ENCODE data around the gene CACNA2D1.
"Not testable (repeated sequence)": the region's sequence is repeated elsewhere in the genome, so short reads cannot be mapped to it uniquely, and the experiment has no call there.

CACNA2D1 gene

DNA sequence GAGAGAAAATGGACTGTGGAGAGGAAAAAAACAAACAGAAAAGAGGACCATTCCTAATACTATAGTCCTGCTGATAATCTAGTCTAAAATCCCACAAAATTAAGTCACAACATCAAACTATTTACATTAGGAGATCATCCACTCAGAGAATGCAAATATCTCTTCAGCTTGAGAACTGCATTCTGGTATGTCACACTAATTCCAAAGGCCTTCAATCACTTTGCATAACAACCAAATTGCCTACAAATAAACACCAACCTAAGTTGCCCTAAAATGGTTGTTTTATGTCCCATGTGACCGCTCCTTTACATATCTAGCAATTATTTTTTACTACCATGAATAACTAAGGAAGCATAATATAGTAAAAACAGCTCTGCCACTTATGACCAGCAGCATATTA lies 264.3 kb downstream of the CACNA2D1 start:
- in situ Hi-C loops (cut with HindIII; ENCODE audit: low sequenced_read_pairs): no loop called here

DNA sequence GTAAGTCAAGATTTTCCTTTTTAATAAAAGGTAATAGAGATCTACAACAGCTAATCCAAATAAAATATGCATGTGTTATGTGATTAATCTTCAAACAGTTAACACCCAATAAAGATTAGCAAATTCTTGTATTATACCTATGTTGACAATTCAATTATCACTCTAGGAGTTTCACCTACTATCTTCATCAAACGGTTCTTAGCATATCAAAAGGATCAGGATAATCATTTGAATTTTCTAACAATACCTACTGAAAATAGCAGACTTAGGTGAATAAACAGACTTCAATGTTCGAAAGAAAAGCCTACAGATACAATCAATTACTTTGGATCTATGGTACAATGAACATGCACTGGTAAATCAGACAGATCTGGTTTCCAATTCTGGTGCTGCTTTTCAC lies 268.3 kb downstream of the CACNA2D1 start:
- in situ Hi-C loops (cut with HindIII; ENCODE audit: low sequenced_read_pairs): no loop called here

DNA sequence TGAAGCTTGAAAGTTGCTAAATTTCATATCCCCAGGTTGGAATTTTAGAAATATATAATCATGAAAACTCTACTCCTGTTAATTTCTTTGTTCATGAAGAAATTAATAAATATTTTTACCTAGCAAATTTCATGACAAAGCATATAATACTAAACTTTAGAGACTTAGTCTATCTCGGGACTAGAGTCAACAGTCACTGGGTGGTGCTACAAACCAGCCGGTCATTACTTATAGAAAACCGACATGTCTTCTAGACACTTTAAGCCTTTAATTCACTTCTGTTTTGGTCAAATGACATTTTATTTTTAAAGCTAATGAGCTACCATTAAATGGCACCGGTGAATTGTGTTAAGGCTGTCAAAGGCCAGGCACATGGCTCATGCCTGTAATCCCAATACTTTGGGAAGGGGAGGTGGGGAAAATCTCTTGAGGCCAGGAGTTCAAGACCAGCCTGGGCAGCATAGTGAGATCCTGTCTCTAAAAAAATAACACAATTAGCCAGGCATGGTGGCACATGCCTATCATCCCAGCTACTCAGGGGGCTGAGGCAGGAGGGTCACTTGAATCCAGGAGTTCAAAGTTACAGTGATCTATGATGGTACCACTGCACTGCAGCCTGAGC lies 270.1 kb downstream of the CACNA2D1 start:
- in situ Hi-C loops (cut with HindIII; ENCODE audit: low sequenced_read_pairs): no loop called here

DNA sequence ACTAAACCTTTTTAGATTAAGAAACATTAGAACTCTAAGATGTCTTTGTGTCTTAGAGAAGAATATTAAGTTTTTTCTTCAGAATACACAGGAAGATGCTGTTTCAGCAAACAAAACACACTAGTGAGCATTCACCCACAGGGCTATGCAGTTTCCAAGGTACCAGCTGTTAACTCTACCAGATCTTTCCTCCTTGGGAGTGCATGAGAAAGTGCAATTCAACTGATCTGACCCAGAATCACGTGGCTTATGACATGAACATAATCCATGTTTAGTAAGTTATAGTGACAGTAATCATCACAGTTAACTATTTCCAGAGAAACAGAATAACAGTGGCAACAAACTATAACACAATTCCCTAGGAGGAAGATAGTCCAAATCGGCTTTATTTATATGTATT lies 270.7 kb downstream of the CACNA2D1 start:
- in situ Hi-C loops (cut with HindIII; ENCODE audit: low sequenced_read_pairs): no loop called here

DNA sequence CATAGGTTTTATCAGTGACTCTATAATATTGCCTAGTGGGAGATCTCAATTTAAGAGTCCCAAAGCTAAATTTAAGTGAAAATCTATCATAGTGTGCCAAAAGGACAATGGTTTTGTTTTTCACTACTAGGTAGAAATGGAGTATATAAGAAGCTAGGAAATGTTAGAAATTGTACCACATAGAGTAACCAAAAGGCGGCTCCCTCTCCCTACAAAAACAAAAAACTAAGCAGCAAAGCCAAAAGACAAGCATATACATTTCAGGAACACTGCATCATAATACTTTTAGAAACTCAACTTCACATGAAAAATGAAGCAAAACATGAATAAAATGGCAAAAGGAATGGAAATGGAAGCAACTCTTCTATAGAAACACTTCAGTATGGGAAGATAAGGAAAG lies 271.6 kb downstream of the CACNA2D1 start:
- in situ Hi-C loops (cut with HindIII; ENCODE audit: low sequenced_read_pairs): no loop called here

DNA sequence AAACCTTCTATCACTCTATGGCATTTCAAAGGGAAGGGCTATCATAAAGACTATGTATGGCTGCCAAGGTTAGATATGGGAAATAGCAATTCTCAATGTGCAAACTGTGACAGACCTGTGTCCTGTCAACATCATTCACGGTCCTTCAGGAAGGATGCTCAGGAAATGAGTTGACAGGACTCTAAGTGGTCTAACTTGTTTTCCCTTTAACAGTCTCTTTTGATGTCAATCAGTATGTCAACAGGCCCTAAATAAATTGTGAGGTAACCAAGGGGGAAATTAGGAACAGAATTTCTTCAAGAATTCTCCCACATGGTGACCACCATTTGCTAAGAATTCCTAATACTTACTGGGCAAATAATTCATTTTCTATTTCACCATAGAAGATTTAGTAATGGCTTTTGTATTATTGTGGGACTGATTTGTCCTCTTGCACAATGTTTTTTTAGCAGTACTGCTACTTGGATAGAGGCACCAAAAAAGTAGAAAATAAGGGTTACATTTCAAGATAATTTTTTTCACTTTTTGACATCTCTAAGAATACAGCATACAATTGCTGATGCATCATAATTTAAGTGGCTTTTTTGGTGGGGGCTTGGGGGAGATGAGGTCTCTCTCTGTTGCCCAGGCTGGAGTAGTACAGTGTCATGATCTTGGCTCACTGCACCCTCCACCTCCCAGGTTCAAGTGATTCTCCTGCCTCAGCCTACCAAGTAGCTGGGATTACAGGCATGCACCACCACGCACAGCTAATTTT lies 275.8 kb downstream of the CACNA2D1 start:
- in situ Hi-C loops (cut with HindIII; ENCODE audit: low sequenced_read_pairs): no loop called here

DNA sequence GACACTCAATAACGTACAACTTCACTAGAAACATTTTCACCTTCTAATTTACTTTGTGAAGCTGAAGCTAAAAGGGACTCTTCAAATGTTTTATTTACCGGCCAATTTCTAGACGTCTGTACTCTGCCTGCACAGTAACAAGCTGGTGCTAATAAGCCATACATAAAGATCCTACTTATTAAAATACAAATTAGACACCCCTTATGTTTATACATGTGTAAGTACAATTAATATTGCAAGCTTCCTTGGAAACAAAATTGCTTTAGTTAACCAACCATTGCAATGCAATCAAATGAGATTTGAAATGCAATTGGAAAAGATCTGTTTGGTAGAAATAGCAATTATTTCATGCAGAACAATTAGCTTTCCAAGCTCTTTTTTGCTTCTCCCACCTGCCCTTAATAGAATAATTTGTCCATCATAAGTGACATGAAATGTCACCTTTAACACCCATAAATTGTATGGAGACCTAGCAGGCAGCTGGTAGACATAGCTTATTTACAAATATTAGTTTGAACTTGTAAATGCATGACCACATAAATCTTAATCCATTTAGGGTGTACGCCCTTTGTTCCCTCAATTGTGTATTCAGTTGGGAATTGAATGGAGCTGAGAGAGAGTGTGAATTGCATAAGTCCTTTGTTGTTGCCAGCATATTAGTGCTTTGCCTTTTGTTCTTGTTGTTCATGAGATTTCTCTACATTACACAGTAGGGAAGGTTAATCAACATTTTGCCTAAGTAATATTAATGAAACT lies 277.1 kb downstream of the CACNA2D1 start:
- in situ Hi-C loops (cut with HindIII; ENCODE audit: low sequenced_read_pairs): no loop called here

DNA sequence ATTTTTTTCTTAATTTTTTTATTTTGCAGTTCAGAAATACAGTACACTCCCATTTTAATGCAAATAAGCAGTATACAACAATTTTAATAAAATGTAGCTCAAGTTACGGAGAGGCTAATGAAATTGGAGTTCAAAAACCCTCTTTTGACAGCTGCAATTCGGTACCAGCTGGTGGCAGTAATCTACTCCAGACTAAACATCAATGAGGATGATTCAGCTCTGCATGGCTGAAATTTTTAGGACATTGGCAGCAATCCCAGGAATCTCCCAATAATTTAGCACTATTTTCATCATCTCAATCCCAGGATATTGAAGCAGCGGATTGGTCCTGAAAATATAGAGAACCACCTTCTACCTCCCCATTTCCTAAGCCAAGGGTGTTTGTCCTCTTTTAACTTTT lies 278.8 kb downstream of the CACNA2D1 start:
- in situ Hi-C loops (cut with HindIII; ENCODE audit: low sequenced_read_pairs): no loop called here

DNA sequence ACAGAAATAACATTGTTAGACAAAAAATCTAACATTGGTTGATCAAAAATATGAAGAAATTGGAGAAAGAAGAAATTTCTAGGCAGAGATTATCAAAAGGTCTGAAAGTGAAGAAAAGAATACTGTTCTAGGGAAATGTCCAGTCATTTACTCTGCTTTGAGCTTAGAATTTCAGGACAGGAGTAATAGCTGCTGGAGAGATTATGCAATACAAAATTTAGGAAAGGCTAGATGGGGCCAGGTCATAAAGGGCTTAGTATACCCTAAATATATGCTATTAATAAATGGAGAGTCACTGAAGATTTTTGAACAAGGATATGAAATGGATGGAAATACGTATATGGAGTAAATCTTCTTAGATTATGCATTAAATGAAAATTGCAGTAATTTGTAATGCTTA lies 279.2 kb downstream of the CACNA2D1 start:
- in situ Hi-C loops (cut with HindIII; ENCODE audit: low sequenced_read_pairs): no loop called here

DNA sequence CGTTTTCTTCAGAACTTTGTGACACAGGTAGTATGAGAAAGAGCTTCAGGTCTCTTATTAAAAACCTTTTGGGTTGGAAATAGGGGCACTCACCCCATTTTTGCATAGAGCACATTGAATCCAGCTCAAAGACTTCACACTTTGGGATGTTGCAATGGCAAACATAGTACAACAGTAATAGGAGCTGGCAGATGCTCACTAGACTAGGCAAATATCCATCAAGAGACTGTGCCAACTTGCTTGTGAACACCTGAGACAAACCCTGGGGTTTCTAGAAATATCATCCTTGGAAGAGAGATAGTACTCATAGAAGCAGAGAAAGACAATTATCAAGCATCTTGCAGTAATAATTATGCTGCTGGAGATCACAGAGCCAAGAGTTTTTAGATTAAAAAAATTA lies 280.0 kb downstream of the CACNA2D1 start:
- in situ Hi-C loops (cut with HindIII; ENCODE audit: low sequenced_read_pairs): no loop called here

DNA sequence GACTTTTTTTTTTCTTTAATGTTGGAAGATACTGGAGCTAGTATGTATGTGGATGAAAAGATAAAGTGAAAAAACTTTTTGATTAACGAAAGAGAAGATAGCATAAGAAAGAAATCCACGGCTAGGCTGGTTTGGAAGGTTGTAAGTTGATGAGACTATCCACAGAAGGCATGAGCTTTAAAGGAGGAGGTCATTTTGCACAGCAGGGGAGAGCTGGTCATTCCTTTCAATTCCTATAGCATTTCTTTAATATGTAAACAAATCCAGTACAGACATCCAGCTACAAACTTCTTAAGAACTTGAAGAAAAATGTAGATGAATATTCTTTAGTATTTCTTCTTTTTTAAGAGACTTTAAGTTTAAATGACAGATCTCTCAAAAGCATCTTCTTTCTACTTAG lies 281.3 kb downstream of the CACNA2D1 start:
- in situ Hi-C loops (cut with HindIII; ENCODE audit: low sequenced_read_pairs): no loop called here

DNA sequence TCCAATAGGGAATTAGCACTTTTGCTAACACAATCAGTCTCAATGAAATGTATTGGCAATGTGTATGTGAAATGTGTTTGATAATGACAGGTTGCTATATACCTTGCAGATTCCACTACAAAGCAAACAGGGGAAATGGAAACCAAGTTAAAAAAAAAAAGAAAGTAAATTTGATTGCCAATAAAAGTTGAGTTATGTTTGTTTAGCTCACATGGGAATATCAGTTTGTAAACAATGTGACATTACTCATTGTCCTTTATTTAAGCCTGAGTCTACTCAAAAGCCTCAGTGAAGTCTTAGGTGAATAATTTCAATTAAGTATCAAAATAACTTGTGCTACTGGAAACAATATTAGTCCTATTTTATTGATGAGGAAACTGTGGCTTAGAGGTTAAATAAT lies 285.2 kb downstream of the CACNA2D1 start:
- in situ Hi-C loops (cut with HindIII; ENCODE audit: low sequenced_read_pairs): no loop called here

DNA sequence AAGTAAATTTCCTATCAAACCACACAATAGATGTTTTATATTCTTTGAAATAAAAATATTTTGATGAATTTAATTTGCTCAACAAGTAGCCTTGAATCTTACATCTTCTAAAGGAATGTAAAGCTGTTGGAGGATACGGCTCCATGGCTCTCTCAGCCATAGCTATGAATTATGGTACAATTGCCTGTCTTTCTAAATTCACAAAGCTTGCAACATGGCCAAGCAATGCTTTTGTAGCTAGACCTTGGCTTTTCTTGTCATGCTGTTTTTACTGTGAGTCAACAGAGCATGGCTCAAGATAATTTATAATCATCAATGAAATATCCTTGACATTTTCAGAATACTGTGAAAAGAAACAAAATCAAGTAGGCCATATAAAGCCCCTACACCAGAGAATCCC lies 286.7 kb downstream of the CACNA2D1 start:
- in situ Hi-C loops (cut with HindIII; ENCODE audit: low sequenced_read_pairs): no loop called here

DNA sequence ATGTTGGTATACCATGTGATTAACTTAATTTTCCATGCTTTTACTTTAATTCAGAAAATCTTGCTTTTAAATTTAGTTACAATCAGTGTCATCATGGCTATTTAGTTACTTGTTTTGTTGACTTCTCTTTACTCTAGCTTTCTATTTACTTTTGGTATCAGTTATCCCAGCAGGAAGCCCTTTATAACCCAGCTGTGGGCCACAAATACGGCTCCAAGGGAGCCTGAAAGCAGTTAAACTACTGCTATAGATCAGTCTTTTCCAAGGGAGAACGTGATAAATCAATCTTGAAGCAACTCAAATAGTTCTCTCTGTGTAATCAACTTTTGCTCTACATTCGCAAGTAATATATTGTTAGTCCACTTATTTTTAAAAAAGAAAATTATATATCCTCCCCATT lies 287.4 kb downstream of the CACNA2D1 start:
- in situ Hi-C loops (cut with HindIII; ENCODE audit: low sequenced_read_pairs): no loop called here

DNA sequence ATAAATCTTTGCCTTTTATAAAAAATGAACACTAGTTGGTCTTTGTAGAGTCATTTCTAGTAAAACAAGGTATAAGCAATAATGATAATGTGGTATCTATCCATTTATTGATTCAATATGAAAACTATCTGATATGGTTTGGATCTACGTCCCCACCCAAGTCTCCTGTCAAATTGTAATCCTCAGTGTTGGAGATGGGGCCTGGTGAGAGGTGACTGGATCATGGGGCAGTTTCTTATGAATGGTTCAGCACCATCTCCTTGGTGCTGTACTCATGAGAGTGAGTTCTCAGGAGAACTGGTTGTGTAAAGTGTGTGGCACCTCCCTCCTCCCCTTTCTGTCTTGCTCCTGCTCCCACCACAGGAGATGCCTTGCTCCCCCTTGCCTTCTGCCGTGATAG lies 288.8 kb downstream of the CACNA2D1 start:
- in situ Hi-C loops (cut with HindIII; ENCODE audit: low sequenced_read_pairs): loop anchor here (5.0 kb wide), 1 partner anchor 37 kb away; no protein-coding TSS in a partner anchor

DNA sequence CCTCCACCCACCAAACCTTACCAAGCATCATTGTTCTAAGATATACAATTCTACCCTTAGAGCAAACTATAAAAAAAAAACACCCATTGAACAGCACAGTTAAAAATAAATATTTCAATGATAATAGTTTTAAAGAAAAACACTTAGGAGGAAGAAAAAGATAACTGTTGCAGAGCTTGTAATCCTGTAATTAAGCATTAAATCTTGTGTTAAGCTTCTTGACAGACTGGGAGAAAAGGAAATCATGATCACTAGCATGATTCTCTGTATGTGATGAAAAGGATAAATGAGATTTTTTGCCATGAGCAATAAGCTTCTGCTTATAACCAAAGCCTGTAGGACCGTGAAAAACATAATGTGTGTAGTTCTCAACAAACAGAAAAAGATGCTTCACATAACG lies 289.8 kb downstream of the CACNA2D1 start:
- in situ Hi-C loops (cut with HindIII; ENCODE audit: low sequenced_read_pairs): loop anchor here (5.0 kb wide), 1 partner anchor 36 kb away; no protein-coding TSS in a partner anchor

DNA sequence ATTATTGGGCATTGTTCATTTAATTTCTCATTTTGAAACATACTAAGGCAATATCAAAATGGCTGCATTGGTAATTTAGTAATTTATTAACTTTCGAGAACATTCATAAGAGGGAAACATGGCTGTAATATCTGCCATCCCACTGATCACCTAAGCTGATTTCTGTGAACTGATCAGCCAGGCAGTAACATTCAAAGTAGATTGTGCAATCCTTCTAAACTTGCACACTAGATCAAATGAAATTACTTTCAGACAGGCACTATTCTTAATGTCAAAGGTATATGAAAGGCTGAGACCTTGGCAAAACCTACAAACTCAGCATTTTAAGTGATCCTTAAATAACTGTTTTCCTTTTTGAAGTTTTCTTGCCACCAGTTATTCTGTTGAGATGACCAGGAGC lies 290.7 kb downstream of the CACNA2D1 start:
- in situ Hi-C loops (cut with HindIII; ENCODE audit: low sequenced_read_pairs): loop anchor here (5.0 kb wide), 1 partner anchor 36 kb away; no protein-coding TSS in a partner anchor

DNA sequence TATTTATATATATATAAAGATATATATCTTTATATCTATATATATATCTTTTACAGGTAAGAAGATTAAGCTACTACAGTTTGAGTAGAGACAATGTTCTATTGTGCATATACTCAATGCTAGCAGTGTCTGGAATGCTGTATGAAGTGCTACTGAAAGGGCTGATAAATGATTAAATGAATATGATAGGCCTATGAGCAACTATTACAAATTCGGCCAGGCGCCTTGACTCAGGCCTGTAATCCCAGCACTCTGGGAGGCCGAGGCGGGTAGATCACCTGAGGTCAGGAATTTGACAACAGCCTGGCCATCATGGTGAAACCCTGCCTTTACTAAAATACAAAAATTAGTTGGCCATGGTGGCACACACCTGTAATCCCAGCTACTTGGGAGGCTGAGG lies 297.1 kb downstream of the CACNA2D1 start:
- in situ Hi-C loops (cut with HindIII; ENCODE audit: low sequenced_read_pairs): no loop called here

DNA sequence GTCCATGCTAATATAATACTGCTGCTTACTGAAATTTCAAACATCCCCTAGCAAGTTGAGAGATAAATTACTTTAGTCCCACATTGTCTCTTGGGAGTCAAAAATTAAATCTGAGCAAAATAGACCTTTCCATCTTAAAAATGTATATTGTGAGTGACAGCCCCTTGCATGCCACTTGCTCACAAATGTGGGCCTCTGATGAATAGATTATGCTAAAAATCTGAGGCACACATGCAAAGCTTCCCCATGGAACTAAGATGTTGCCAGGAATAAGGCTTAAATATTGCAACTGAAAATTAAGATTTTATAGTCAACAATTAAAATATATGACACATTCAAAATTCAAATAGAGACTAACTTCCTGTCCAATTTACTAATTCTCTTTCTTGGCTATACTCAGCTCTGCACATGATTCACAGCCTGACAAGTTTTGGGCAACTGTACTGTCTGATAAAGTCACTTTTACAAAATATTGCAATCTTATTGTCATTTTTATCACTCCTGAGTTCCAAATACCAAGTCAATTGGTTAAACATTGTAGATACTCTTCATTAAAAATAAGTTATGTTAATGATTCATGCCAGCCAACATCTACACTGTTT lies 301.2 kb downstream of the CACNA2D1 start:
- in situ Hi-C loops (cut with HindIII; ENCODE audit: low sequenced_read_pairs): no loop called here

DNA sequence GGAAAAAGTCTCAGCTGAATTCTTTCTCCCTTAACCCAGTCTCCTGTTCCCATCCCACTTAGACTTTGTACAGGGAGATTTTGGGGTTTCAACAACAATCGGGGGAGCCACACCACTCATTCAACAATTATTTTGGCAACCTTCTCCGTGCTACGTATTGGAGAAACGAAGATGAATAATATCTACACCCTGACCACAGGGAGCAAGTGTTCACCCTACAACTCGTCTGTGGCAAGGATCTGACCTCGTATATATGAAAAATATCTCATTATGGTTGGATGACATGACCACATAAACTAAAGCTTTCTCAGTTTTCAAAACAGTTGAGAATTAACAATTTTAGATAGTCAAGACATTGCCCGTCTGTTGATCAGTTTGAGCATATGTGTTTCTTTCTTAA lies 302.1 kb downstream of the CACNA2D1 start:
- in situ Hi-C loops (cut with HindIII; ENCODE audit: low sequenced_read_pairs): no loop called here

DNA sequence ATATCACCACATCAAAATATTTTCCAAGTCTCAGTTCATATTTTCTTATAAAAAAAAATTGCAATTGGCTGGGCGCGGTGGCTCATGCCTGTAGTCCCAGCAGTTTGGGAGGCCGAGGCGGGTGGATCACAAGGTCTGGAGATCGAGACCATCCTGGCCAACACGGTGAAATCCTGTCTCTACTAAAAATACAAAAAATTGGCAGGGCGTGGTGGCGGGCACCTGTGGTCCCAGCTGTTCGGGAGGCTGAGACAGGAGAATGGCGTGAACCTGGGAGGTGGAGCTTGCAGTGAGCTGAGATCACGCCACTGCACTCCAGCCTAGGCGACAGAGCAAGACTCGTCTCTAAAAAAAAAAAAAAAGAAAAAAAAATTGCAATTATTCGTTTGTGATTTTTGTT lies 303.0 kb downstream of the CACNA2D1 start:
- in situ Hi-C loops (cut with HindIII; ENCODE audit: low sequenced_read_pairs): not testable (repeated sequence)

Measured in DLD1 (cell line).